ENCODE data around the gene SSPN. TPM values are rescaled to one million over a fixed set of nuclear protein-coding genes. Genes with fewer than 3 reads are reported as not detected.

SSPN gene
- total RNA-seq, 4 donors from 2014 or later: 31.5 to 76.7 (median 45.0) TPM

DNA sequence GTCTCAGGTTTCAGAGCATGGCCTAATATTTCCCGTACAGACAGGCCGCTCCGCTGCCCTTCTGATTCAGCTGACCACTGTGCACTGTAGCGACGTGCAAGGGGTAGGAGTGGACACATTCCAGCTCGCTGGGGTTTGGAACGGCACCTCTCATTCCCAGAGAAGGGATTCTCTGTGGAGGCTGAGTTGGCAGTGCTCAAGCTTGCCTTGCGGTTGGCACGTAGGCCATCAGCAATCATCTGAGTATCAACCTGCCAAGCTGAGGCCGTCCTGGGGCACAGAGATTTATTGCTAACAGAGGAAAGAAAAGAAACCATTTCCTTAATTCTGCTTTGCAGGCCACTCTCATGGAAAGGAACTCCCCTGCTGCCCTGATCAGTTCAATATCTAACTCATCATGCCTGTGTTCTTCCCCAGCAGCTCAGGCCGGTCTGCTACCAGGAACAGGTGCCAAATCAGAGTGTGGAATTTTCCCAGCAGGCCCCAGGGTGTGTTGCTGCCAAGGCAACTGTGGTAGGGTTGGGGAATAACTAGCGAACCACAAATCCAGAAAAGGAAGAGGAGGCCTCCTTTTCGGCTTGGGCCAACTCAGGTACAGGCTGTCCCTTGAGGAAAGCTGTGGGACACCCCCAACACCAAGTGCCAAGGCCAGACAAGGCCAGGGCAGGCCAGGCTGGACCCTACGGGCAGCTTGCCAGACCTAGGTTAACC, 92.5 kb downstream of the SSPN start:
- H3K27ac ChIP-seq: peak overlapping the region in 1 of 2 donors; percentile 38
- H3K27me3 ChIP-seq: no peaks in the 10 kb centered on the region
- TF ChIP-seq POLR2A (IDR thresholded peaks at IDR 0.05): no peak
- TF ChIP-seq, protein P1, sequence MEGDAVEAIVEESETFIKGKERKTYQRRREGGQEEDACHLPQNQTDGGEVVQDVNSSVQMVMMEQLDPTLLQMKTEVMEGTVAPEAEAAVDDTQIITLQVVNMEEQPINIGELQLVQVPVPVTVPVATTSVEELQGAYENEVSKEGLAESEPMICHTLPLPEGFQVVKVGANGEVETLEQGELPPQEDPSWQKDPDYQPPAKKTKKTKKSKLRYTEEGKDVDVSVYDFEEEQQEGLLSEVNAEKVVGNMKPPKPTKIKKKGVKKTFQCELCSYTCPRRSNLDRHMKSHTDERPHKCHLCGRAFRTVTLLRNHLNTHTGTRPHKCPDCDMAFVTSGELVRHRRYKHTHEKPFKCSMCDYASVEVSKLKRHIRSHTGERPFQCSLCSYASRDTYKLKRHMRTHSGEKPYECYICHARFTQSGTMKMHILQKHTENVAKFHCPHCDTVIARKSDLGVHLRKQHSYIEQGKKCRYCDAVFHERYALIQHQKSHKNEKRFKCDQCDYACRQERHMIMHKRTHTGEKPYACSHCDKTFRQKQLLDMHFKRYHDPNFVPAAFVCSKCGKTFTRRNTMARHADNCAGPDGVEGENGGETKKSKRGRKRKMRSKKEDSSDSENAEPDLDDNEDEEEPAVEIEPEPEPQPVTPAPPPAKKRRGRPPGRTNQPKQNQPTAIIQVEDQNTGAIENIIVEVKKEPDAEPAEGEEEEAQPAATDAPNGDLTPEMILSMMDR (IDR thresholded peaks at IDR 0.05): no peak
- no peaks in the 10 kb centered on the region for H3K36me3 ChIP-seq
- intact Hi-C loops (cut with DNase I; ENCODE audit: low total_unique reads): no loop called here
- H3K4me1 ChIP-seq: no peaks in the 10 kb centered on the region
- H3K4me3 ChIP-seq: no peak overlapping the region
- no peaks in the 10 kb centered on the region for H3K9me3 ChIP-seq
- peak in 1 of 2 donors; percentile 58 for DNase-seq

DNA sequence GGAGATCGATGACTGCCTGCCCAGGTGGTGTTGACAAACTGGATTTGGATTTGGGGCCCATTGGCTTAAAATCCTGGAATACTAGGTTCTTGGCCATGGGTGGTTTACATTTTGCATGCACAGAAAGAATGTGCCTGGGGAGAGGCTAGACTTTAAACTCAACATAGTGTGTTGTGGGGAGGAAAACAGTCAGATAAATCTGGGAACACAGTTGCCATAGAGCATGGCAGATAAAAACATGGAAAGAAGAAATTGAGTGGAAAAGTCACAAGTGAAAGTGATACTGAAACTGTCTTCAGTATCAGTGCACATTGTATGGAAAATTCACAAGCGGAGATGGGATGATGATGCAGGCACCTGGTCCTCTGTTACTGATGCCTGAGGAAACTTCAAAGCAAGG, 95.2 kb downstream of the SSPN start:
- no peak for DNase-seq
- Histone ChIP-seq H3K36me3 (no peaks in the 10 kb centered on the region), H3K9me3 (no peaks in the 10 kb centered on the region), H3K27ac (no peak overlapping the region), H3K4me3 (no peak overlapping the region), H3K27me3 (no peaks in the 10 kb centered on the region), H3K4me1 (no peaks in the 10 kb centered on the region)
- TF ChIP-seq, protein P1 (IDR thresholded peaks at IDR 0.05): no peak
- no peak for TF ChIP-seq POLR2A (IDR thresholded peaks at IDR 0.05)
- intact Hi-C loops (cut with DNase I; ENCODE audit: low total_unique reads): no loop called here

DNA sequence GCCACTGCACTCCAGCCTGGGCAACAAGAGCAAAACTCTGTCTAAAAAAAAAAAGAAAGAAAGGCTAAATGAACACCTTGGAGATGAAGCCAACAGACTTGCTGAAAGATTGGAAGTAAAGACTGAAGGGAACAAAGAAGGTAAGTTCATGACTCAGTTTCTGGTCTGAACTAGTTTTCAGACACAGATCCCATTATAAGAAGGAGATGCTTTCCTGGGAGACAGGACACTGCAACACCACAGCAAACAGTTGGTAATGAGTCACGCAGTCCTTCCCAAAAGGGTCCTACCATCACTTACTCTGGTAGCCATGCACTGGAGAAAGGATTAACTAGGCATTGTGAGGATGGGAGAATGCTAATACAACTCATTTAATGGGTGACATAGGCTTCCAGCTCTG, 97.2 kb downstream of the SSPN start:
- Histone ChIP-seq H3K36me3 (no peaks in the 10 kb centered on the region), H3K27me3 (no peaks in the 10 kb centered on the region), H3K27ac (no peak overlapping the region), H3K4me1 (no peaks in the 10 kb centered on the region), H3K4me3 (no peak overlapping the region), H3K9me3 (no peaks in the 10 kb centered on the region)
- DNase-seq: no peak
- intact Hi-C loops (cut with DNase I; ENCODE audit: low total_unique reads): no loop called here
- no peak for TF ChIP-seq POLR2A (IDR thresholded peaks at IDR 0.05)
- TF ChIP-seq, protein P1 (IDR thresholded peaks at IDR 0.05): no peak

DNA sequence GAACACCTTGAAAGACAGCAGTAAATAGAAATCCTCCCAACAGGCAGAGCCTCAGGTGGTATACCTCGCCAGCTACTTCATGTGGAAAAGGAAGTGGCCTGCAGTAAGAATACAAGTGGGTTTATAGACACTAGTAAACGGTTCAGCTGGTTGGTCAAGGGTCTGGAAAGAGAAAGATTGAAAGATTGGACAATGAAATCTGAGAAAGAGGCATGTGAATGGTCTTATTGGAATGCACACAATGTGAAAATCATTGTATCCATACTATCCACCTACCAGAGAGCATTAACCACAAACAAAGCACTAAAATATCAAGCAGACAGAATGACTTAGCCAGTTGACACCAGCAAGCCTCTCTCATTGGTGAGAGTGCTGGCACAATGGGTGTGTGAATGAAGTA, 98.2 kb downstream of the SSPN start:
- Histone ChIP-seq H3K27ac (no peak overlapping the region), H3K36me3 (no peaks in the 10 kb centered on the region), H3K4me3 (no peak overlapping the region), H3K4me1 (peaks cover 0 to 3% of the 10 kb centered on the region in 2 donors), H3K9me3 (no peaks in the 10 kb centered on the region), H3K27me3 (no peaks in the 10 kb centered on the region)
- TF ChIP-seq POLR2A (IDR thresholded peaks at IDR 0.05): no peak
- TF ChIP-seq, protein P1 (IDR thresholded peaks at IDR 0.05): no peak
- DNase-seq: no peak
- intact Hi-C loops (cut with DNase I; ENCODE audit: low total_unique reads): no loop called here

DNA sequence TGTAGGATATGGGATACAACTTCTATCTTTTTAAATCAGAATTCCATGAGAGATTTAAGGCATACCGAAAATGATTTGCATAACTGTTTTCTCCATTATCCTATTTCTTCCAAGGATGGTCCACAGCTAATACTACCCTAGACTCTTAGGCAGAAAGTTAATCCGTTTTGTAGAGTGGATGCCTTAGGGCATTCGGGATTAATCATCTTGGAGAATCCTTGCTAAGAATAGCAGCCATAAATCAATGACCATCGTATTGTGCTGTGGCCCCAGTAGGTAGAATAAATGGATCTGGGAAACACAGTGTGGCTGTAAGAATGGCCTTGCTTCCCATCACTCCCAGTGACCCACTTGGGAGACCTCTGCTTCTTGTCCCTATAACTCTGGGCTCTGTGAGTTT, 99.6 kb downstream of the SSPN start:
- no peaks in the 10 kb centered on the region for H3K36me3 ChIP-seq
- TF ChIP-seq POLR2A (IDR thresholded peaks at IDR 0.05): no peak
- TF ChIP-seq, protein P1 (IDR thresholded peaks at IDR 0.05): no peak
- H3K9me3 ChIP-seq: no peaks in the 10 kb centered on the region
- DNase-seq: no peak
- H3K27me3 ChIP-seq: no peaks in the 10 kb centered on the region
- peaks cover 0 to 3% of the 10 kb centered on the region in 2 donors for H3K4me1 ChIP-seq
- H3K4me3 ChIP-seq: no peak overlapping the region
- H3K27ac ChIP-seq: no peak overlapping the region
- intact Hi-C loops (cut with DNase I; ENCODE audit: low total_unique reads): no loop called here
